ENCODE measurements around the gene FAM131C.
A peak's percentile ranks its signal among the peaks of the same experiment; 100 is the strongest.

Gene FAM131C

GRCh38 chr1:16099412-16099811 lies 26.0 kb upstream of the FAM131C start:
- DNase-seq, result no peak

GRCh38 chr1:16095447-16095846 lies 22.0 kb upstream of the FAM131C start:
- no peak for DNase-seq

- no peak for DNase-seq
Measured at GRCh38 chr1:16094453-16095158, 21.2 kb upstream of the FAM131C start.

- DNase-seq, result no peak
Measured at GRCh38 chr1:16093611-16094010, 20.2 kb upstream of the FAM131C start.

GRCh38 chr1:16092923-16093511 lies 19.6 kb upstream of the FAM131C start:
- DNase-seq, result no peak

GRCh38 chr1:16092097-16092922 lies 18.9 kb upstream of the FAM131C start:
- no peak for DNase-seq

GRCh38 chr1:16091296-16091695 lies 17.8 kb upstream of the FAM131C start:
- DNase-seq, result no peak

- DNase-seq, result no peak
Measured at GRCh38 chr1:16090076-16090826, 16.8 kb upstream of the FAM131C start.

GRCh38 chr1:16088996-16089395 lies 15.5 kb upstream of the FAM131C start:
- no peak for DNase-seq

- no peak for DNase-seq
Measured at GRCh38 chr1:16088351-16088911, 15.0 kb upstream of the FAM131C start.

- DNase-seq, result no peak
Measured at GRCh38 chr1:16087733-16088132, 14.3 kb upstream of the FAM131C start.

- no peak for DNase-seq
Measured at GRCh38 chr1:16085522-16085921, 12.1 kb upstream of the FAM131C start.

GRCh38 chr1:16083486-16083885 lies 10.0 kb upstream of the FAM131C start:
- no peak for DNase-seq

- no peak for DNase-seq
Measured at GRCh38 chr1:16082283-16083038, 9.0 kb upstream of the FAM131C start.

- DNase-seq, result no peak
Measured at GRCh38 chr1:16081636-16082035, 8.2 kb upstream of the FAM131C start.

GRCh38 chr1:16080422-16081150 lies 7.1 kb upstream of the FAM131C start:
- DNase-seq, result no peak

GRCh38 chr1:16078925-16079656 lies 5.6 kb upstream of the FAM131C start:
- DNase-seq, result peak; percentile 70

GRCh38 chr1:16077406-16078245 lies 4.2 kb upstream of the FAM131C start:
- DNase-seq, result no peak

GRCh38 chr1:16076865-16077238 lies 3.4 kb upstream of the FAM131C start:
- no peak for DNase-seq
